Measurements from ENCODE around the gene MAP3K2.

DNA sequence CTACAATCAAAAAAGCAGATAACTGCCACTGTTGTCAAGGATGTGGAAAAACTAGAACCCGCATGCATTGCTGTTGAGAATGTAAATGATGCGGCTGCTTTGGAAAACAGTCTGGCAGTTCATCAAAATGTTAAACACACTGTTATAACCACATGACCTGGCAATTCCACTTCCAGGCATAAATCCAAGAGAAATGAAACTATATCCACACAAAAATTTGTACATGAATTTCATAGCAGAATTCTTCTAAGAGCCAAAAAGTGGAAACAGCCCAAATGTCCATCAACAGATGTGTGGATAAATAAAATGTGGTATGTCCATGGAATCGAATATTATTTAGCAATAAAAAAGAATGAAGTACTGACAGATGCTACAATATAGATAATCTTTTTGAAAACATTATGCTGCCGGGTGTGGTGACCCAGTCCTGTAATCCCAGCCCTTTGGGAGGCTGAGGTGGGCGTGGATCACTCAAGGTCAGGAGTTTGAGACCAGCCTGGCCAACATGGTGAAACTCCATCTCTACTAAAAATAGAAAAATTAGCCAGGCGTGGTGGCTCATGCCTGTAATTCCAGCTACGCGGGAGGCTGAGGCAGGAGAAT, 125.9 kb downstream of the MAP3K2 start:
- no peak for TF ChIP-seq CTCF (IDR thresholded peaks at IDR 0.05; ENCODE audit: control extremely low read depth in 1 of 3, insufficient read depth in 1 of 3, low read depth in 1 of 3, low read length in 3 of 3)
- no peak for TF ChIP-seq SUZ12 (IDR thresholded peaks at IDR 0.05; ENCODE audit: low read length)
